Fibroblast of lung (primary cell): ENCODE measurements around the gene CLNK.

Experiments
- CTCF ChIP-seq, 2 donors: IDR thresholded peaks in 1 of 2; conservative IDR thresholded peaks in 1 of 2; 1 replicate in 1 of 2; 2 replicates in 1 of 2; pipeline ENCODE4 v1.5.1; 2011 to 2012; ENCODE audit warnings: low read length in 2 of 2, control low read depth in 1 of 2, inconsistent platforms in 1 of 2, low read depth in 1 of 2, mild to moderate bottlenecking in 1 of 2
- EZH2 ChIP-seq: IDR thresholded peaks from 2 replicates; pipeline ENCODE4 v1.5.1; 2012; ENCODE audit warnings: low read length, control low read depth, mild to moderate bottlenecking; ENCODE audit errors: missing control alignments

- TF ChIP-seq CTCF (conservative IDR thresholded peaks at IDR 0.05 in 1 of 2, IDR thresholded peaks at IDR 0.05 in 1 of 2; ENCODE audit: low read depth in 1 of 2, low read length in 2 of 2) (no peak), EZH2 (no peak)
Measured at GRCh38 chr4:10715135-10715534, 30.6 kb upstream of the CLNK start.
